Stomach (tissue), 4 donors: ENCODE results near the gene MGAT4D.

Source experiments
- EP300 ChIP-seq: sonication (generic); formaldehyde crosslinking; IDR thresholded peaks from one replicate; pipeline ENCODE4 v1.6.1; 2017; ENCODE audit warnings: antibody characterized with exemption
- POLR2A ChIP-seq, 4 donors: fragments of 450-650 bp; IDR thresholded peaks; one replicate each; pipeline ENCODE4 v1.6.1; 2016; ENCODE audit warnings: antibody characterized with exemption in 4 of 4, control low read depth in 2 of 4, mild to moderate bottlenecking in 1 of 4, moderate library complexity in 1 of 4
- POLR2AphosphoS5 ChIP-seq, 3 donors: sonication (generic); formaldehyde crosslinking; IDR thresholded peaks; one replicate each; pipeline ENCODE4 v1.6.1; 2016; ENCODE audit warnings: antibody characterized with exemption in 3 of 3
- TF ChIP-seq, protein P1 (sequence below), 7 experiments: fragments of 450-650 bp in 4 of 7; fragments of 200-600 bp in 3 of 7; sonication (generic) in 3 of 7; IDR thresholded peaks; one replicate each; pipeline ENCODE4 v1.5.1; 2016 to 2019; ENCODE audit warnings: antibody characterized with exemption in 7 of 7, control low read depth in 2 of 7, mild to moderate bottlenecking in 1 of 7

DNA sequence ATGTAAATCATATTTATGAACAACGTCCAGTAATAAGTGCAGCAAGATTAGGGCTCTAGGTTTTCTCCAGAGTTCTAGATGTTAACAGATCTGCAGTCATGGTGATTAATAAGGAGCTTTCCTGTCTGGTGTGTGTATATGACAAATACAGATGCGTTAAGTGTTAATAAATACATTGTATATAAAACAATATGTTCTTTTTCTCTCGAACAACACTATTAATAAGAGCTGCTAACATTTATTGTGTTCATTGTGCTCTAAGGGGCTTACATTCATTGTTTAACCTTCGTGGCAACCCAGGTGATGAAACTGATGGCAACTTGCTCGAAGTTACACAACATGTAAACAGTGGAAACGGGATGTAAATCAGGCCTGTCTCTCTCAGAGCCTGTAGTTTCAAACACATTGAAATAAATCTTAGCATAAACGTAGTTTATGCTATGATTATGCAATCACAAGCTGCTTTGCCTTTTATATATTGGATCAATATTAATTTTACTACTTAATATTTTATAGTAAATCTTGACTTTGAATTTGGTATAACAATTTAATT is 70.1 kb downstream of the MGAT4D start:
- TF ChIP-seq, protein P1, sequence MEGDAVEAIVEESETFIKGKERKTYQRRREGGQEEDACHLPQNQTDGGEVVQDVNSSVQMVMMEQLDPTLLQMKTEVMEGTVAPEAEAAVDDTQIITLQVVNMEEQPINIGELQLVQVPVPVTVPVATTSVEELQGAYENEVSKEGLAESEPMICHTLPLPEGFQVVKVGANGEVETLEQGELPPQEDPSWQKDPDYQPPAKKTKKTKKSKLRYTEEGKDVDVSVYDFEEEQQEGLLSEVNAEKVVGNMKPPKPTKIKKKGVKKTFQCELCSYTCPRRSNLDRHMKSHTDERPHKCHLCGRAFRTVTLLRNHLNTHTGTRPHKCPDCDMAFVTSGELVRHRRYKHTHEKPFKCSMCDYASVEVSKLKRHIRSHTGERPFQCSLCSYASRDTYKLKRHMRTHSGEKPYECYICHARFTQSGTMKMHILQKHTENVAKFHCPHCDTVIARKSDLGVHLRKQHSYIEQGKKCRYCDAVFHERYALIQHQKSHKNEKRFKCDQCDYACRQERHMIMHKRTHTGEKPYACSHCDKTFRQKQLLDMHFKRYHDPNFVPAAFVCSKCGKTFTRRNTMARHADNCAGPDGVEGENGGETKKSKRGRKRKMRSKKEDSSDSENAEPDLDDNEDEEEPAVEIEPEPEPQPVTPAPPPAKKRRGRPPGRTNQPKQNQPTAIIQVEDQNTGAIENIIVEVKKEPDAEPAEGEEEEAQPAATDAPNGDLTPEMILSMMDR (IDR thresholded peaks at IDR 0.05): no peak
- TF ChIP-seq EP300 (no peak), POLR2AphosphoS5 (IDR thresholded peaks at IDR 0.05) (no peak), POLR2A (IDR thresholded peaks at IDR 0.05) (no peak)
